ENCODE measurements around the gene IGDCC3.
A peak's percentile ranks its signal among the peaks of the same experiment; 100 is the strongest.
"Not testable (repeated sequence)": the region's sequence is repeated elsewhere in the genome, so short reads cannot be mapped to it uniquely, and the experiment has no call there.

IGDCC3 gene

DNA sequence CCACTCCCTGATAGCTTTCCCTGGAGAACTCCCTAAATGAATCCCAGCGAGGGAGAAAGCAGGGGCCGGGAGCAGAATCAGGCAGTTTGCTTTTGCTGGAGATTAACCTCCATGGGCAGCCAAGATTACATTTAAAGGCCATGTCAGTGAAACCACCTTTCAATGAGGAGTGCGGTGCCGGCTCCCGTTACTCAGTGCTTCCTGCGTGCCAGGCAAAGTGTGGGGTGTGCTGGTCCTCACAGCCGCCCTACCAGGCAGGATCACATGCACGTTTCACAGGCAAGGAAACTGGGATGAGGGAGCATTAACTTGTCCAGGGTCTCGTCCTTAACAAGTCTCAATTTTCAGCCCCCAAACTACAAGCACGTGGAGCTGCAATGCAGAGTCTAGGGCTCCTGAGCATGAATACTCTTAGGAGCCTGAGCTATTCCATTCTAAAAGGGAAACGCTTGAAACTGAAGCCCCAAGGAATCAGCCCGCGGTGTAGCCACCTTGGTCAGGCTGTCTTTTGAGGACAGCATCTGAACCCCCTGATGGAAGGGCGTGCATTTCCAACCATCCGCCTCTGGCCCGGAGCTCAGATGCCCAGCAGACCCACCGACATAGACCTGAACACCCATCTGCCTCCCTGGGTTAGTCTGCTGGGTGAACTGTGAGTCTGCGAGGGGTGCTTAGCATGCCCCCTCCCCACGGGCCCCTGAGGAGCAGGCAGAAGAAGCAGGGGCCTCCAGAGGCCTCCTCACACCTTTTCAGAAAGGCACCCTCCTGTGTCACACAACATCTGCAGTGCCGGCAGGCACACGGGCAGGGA, 5.6 kb downstream of the IGDCC3 start:
- no peak for DNase-seq

DNA sequence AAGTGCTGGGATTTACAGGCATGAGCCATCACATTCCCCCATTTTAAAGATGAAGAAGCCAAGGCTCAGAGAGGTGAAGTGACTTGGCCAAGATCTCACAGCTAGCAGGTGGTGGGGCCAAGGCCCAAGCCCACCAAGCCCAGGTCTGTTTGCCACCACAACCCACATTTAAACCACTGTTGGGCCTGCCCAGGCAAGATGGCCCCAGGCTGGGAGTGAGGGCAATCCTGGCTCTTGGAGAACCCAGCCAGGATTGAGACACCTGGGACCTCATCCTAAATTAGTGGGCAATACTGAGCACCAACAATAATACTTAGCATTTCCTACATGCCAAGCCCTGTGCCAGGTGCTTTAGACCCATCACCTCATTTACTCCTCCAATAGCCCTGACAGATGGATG, 6.9 kb downstream of the IGDCC3 start:
- DNase-seq, result no peak

DNA sequence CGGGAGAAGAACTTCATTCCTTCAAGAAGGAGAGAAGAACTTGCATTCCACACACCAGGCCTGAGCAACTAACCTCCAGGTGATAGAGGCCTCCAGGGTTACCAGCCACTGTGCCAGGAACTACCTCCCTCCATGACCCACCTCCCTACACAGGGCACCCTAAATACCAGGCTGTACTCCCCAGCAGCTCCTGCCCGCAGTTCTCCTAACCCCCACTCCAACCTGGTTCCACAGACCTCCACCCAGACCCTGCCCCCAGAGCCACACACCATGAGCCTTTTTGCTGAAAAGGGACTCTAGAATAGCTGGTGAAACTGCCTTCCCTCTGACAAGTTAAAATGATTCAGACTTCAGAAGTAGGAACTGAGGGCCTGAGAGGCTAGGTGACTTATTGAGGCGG, 8.2 kb downstream of the IGDCC3 start:
- DNase-seq, result no peak

DNA sequence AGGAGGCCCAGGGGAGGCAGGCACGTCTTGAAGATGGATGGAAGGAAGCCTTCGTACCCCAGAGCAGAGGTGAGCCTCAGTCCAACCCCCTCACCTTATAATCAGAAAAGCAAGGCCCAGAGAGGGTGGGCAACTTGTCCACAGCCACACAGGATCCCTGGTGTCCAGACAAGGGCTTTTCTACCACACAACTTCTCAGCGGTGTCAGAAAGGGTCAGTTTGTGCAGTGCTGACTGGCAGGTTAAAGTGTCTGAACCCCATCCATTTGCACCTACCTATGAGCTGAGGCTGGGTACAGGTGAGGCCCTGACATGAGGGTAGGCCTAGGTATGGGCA, 8.6 kb downstream of the IGDCC3 start:
- no peak for DNase-seq

DNA sequence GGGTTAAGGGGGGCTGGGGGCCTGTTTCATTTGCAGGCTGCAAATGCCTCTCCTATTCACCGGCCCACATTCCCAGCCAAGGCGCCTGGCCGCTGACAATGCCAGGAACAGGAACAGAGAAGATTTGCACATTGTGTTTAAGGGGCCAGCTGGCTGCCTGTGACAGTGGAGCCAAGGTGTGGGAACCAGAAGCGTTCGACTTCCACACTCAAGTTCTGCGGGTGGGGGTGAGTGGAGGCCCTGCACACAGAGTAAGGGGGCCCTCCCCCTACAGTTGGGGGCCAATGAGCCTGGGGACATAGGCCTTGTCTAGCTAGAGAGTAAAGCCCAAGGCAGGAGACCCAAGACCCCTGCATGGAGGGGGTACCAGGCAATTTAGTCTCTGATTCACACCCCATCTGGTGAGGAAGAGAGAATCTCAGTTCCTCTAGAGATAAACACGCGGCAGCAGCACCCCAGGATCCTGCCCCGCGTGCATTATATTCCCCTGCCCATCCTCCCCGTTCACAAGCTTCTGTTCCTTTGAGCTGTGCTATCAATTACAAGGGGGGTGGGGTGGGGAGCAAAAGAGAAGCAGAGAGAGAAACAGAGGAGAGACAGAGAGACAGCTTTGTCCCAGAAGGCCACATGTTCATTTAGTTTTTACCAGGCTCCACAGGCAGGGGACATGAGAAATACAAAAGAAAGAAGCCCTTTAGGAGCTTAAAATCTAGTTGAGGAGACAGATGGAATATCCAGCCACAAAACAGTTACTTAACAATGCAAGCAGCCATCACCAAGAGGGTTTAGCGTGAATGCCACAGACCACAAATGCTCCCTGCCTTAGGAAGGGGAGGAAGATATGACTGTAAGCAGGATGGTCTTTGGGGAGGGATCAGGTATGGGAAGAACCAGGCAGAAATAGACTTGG, 9.2 kb downstream of the IGDCC3 start:
- DNase-seq, result peak in 25 of 56 donors; percentile 5 to 52 (median 20)

DNA sequence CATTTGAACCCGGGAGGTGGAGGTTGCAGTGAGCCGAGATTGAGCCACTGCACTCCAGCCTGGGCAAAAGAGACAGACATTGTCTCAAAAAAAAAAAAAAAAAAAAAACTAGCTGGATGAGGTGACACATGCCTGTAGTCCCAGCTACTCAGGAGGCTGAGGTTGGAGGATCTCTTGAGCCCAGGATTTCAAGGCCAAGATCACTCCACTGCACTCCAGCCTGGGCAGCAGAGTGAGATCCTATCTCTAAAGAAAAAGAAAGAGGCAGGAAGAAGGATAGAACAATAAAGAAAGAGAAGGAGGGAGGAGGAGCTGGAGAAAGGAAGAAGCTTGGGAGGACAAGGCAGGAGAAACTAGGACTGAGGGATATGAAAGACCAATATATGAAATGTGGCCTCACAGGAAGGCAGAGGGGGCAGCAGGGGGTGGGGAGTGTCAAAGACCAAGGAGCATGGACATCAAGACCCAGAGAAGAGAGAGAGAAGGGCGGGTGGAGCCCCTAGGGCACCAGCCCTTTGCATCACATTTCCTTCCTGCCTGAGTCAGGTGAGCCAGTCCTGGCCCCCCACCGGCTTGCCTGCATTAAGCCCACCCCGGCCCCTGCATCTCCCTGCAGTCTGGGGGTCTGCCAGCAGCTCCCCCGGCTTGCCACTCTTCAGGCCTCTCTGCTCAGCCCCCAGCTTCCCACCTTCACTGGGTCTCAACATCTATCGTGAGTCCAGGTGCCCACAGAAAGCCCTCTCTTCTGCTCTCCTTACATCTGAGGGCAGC, 11.5 kb downstream of the IGDCC3 start:
- no peak for DNase-seq

DNA sequence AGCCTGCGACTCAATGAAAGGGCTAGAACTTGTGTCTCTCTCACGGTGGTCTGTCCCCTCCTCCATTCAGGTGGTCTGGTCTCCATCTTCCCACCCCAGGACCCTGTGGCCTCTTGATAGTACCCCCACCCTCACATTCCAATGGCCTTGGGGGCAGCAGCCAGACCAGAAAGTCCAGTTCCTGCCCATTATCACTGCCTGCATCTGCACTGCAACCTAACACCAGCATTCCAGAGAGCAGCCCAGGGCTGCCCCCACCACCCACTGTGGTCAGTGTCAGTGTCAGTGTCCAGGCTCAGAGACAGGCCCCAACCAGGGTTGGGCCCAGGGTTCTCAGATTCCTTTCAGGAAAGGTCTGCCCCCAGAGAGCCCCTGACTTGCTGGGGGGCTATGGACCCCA, 12.6 kb downstream of the IGDCC3 start:
- DNase-seq, result no peak

DNA sequence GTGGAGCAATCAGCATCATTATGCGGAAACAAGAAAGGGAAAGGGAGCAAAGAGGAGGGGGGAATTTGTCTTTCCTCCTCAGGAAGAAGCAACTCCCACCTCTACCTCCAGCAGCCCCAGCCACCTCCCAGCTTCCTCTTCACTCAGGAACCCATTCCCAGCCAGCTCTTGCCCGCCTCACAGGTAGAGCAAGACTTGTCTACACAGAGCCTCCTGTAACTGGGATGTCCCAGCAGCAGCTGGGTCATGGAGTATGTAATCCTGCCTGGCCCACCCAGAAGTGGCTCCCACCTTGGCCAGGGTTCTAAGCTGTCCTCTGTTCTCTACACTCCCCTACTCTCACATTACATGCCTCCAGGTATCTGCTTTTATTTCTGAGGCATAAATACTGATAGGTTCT, 14.0 kb downstream of the IGDCC3 start:
- no peak for DNase-seq

DNA sequence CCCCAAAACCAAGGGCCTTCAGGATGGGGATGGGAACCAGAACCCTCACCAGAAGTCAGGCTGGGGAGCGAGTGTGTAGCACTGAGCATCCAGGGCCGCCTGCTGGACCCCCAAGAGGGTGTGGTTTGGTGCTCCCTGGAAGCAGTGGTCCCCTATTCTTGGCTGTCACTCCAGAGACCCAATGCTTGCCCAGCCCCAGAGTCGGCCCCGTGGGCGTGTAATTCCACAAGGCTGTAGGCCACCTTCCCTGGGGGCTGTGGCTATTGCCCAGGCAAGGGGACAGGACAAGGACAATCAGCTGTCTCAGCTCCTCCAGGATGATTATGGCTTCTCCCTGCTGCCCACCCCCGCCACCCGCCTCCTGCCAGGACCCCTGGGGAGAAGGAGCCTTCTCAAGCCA, 14.5 kb downstream of the IGDCC3 start:
- no peak for DNase-seq

DNA sequence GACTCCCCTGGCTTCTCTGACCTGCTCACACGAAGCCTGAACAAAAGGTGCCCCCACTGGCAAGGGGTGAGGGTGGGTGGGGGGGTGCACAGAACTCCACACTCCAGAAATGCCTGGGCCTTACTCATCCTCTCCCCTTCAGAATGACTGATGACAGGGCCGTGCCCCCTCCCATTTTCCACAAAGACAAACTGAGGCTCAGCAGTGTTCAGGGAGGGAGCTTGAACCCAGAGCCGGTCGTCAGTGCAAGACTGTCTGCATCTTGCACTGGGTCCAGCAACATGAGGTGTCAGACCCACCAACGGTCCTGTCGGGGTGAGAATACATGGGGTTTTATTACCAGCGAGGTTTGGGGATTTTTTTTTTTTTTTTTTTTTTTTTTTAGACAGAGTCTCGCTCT, 15.3 kb downstream of the IGDCC3 start:
- DNase-seq, result no peak

DNA sequence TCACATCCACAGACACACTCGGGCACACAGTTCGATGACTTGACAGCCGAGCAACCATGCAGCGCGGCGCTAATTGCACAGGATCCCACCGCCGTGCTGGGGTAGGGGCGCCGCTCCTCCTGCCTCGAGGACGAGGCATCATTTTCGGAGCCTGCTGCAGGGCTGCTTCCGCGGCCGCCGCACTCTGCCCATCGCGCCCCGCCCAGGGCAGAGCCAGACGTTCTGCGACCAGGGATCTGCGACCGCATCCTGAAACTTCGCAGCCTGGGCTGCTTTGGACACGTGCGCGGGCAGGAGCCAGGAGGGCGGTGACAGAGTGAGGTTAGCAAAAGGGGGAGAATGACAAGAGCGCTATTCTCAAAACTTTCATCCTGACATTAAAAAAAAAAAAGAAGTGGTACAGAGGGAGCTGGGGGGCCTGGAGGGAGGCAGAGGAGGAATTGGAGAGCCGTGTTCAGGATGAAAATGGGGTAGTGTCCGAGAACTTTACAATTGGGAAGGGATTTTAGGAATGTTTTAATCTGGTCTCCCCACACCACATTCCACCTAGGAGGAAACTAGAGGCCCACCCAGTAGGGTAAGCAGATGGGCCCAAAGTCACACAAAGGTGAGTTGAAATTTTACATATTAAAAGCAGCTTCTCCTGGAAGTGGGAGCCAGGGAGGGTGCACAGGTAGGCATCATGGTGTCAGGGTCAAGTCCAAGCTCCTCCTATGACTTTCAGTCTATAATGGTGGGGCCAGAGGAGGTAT, 15.9 kb downstream of the IGDCC3 start:
- DNase-seq, result no peak

DNA sequence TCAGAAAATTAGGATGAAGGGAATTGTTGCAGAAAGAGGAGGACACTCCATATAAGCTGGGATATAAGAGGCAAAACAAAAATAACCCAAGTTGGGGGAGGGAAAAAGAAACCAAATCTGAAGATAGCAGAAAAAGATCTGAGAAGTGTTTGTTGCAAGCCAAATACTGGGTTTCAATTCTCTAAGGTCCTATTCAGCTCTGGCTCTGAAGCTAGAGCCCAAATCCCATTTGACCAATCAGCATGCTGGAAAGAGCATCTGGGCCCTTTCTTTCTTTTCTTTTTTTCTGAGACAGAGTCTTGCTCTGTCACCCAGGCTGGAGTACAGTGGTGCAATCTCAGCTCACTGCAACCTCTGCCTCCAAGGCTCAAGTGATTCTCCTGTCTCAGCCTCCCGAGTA, 17.3 kb downstream of the IGDCC3 start:
- no peak for DNase-seq

DNA sequence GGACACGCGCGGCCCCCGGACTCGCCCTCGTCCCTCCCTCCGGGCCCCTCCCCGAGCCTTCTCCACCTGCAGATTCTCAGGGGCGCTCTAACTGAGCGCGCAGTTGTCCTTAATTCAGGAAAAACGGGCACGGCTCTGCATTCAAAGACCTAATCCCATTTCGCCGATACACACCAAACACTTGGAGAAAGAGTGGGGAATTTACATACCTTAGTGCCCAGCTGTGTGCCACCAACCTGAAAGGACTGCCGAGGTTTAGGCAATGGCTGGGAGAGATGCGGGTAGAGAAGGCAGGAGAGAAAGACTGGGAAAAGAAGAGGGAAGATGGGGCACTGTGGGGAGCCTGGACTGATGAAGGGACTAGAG, 21.8 kb downstream of the IGDCC3 start:
- peak in 1 of 56 donors; percentile 28 for DNase-seq

DNA sequence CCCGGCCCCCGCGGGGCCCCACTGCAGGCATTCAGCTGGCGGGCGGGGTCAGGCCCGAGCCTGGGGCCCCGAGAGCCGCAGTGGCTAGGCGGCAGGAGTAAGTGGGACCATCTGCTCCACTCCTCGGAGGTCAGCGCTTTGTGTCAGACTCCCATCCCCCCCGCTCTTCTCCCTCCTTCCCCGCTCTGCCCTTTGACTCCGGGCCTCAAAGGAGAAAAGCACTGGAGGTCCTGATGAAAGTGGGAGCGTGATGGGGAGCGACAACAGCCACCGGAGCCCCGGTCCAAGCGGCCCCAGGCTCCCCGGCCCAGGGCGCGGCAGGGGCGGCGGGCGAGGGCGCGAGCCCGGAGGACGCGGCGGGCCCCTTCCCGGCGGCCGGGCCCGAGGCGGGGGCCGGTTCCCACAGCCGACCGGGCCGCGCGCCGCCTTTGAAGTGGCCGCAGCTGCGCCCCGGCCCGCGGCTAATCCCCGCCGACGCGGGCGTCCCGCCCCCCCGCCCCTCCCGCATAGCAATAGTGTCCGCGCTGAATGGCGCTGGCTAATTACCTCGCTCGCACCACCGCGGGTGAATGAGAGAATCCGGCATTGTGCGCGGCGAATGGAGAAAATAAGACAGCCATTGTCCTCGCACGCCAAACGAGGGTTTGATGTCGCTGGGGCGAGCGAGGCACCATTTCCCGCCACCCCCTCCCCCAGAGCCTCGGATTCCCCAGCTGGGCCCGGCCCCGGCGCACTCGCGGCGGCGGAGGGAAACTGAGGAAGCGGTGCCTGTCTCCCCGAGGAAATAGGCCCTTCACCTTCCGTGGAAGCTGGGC, 22.4 kb downstream of the IGDCC3 start:
- peak in 52 of 56 donors; percentile 7 to 85 (median 56) for DNase-seq

DNA sequence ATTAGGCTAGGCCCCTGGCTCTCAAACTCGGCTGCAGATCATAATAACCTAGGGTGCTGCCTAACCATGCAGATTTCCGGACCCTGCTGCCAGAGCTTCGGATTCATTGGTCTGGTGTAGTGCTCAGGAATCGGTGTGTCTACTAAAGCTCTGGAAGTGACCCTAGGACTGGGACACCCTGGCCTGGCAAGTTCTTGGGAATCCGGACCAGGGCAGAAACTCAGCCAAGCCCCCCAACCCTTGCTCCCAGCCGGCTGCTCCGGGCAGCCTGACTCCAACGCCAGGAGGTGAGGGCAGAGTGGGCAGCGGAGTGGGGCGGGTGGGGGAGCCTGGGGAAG, 23.0 kb downstream of the IGDCC3 start:
- DNase-seq, result peak in 2 of 56 donors; percentile 37 to 45

DNA sequence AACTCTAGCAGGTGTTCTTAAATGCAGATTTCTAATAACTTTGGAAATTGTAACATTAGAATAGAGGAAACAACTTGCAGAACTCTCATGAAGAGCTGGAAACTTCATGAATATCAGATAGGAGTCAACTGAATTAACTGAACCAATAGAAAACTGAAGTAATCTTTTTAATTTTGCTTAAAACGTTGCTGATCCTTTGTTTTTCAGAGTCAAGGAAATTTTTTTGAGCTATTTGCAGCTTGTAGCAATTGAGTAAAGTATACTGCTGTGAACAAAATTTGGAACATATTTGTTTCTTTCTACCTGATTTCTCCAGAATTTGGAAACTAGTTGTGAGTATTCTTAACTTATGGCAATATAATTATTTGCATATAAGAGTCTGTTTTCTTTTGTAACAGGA, 25.8 kb downstream of the IGDCC3 start:
- not testable (repeated sequence) for DNase-seq

DNA sequence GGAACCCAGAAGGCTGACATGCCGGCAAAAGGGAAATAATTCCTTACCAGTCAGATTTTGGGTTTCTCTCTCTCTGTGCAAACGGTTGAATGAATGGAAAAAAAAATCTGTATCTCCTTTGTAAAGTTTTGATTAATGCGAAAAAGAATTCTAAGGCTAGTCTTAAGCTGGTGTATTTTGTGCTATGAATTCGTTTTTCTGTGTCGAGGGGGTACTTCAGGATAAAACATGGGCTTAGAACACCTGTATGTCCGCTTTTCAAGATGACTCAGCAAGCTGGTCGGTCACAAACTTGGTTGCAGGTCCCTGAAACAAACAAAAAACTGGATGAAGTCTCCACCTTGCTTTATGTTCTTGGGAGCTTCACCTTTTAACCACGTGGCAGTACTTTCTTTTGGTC, 28.5 kb downstream of the IGDCC3 start:
- no peak for DNase-seq

DNA sequence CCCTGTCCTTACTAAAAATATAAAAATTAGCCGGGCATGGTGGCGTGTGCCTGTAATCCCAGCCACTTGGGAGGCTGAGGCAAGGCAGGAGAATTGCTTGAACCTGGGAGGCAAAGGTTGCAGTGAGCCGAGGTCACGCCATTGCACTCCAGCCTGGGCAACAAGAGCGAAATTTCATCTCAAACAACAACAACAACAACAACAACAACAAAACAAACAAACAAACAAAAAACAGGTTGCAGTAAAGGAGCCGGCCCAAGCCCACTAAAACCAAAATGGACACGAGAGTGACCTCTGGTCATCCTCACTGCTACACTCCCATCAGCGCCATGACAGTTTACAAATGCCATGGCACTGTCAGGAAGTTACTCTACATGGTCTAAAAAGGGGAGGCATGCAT, 30.0 kb downstream of the IGDCC3 start:
- DNase-seq, result not testable (repeated sequence)

DNA sequence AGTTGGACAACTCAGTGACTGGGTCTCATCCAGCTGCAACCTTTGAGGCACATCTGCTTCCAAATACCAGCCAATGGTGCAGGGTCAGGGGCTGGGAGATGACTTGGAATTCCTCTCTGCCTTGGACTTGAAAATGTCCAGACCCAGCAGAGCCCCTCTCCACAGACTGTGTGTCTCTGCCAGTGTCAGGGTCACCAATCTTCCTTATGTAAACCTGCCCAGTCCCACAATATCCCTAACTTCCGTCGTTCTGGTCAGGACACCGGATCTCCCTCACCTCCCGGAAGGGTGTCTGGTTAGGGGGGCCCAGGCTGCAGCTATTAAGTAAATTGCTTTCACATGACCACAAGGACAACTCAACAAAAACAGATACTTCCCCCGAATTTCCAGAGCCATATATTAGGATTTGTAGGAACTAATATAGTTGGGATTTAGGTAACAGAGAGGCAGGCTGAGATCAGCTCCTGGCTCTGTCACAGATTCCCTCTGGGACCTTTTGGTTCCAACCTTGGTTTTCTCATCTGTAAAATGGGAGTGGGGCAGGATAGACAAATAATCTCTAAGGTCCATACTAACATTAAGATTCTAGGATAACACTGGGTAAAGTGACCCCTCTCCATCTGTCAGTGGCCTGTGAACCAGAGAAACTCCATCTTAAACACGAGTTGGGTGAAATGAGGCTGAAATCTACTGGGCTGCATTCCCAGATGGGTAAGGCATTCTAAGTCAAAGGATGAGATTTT, 30.8 kb downstream of the IGDCC3 start:
- DNase-seq, result no peak

DNA sequence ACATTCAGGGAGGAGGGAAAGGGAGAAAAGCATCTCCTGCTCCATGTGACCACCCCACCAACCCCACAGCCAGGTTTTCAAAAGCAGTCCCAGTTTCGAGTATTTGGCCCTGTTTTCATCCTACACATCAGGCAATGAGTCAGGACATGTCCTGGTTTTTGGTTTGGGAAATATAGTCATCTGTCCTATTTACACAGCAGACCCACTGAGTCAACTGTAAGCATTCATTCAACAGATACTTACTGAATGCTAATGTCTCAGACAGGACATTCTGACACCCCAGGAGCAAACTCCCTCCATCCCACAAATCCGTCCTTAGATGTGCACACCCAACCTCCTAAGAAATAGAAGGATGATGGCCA, 32.9 kb downstream of the IGDCC3 start:
- no peak for DNase-seq
